Lower lobe of right lung (tissue), 2 donors: Measurements from ENCODE around the gene SENP1. TPM values are rescaled to one million over a fixed set of nuclear protein-coding genes. Genes with fewer than 3 reads are reported as not detected.

ENCODE experiments used
- ATAC-seq, 2 donors: fragments of 200-7000 bp; cut with Tn5 transposase; one replicate each; pipeline ENCODE4 v1.9.1; 2020 to 2022; ENCODE audit warnings: mild to moderate bottlenecking in 2 of 2, moderate library complexity in 2 of 2
- DNase-seq: peaks from one replicate; pipeline ENCODE4 v3.0.0-alpha.2; 2020
- H3K27ac ChIP-seq: fragments of 200-600 bp; one replicate; pipeline ENCODE4 v1.8.0; 2022
- H3K27me3 ChIP-seq: fragments of 200-600 bp; one replicate; pipeline ENCODE4 v1.8.0; 2022; ENCODE audit warnings: low read depth
- H3K36me3 ChIP-seq: fragments of 200-600 bp; one replicate; pipeline ENCODE4 v1.8.0; 2022; ENCODE audit warnings: mild to moderate bottlenecking
- H3K4me1 ChIP-seq: fragments of 200-600 bp; one replicate; pipeline ENCODE4 v1.8.0; 2022
- H3K4me3 ChIP-seq: fragments of 200-600 bp; one replicate; pipeline ENCODE4 v1.8.0; 2022; ENCODE audit warnings: mild to moderate bottlenecking
- H3K9me3 ChIP-seq: fragments of 200-600 bp; one replicate; pipeline ENCODE4 v1.8.0; 2022
- intact Hi-C: fragments of 100-400 bp; cut with DNase I; formaldehyde crosslinking; loops from one replicate; pipeline ENCODE4 v1.11.0; 2022
- total RNA-seq: library from RNA; stranded (reverse); fragmentation: NEBNext Ultra II Directional; extraction: Animal tissue kit (Norgen Biotek cat#: 25700); gene quantifications from one replicate; pipeline ENCODE4 v1.2.1, GENCODE V29; 2021
- TF ChIP-seq, protein P1 (sequence below): fragments of 200-600 bp; IDR thresholded peaks from one replicate; pipeline ENCODE4 v1.8.0; 2022; ENCODE audit warnings: antibody characterized with exemption, mild to moderate bottlenecking
- donor health status: DM: no; HTN: yes; CAD: no; lungs with severe emphysema.

Gene SENP1
- total RNA-seq, 1 donor from 2014 or later: 17.2 TPM

DNA sequence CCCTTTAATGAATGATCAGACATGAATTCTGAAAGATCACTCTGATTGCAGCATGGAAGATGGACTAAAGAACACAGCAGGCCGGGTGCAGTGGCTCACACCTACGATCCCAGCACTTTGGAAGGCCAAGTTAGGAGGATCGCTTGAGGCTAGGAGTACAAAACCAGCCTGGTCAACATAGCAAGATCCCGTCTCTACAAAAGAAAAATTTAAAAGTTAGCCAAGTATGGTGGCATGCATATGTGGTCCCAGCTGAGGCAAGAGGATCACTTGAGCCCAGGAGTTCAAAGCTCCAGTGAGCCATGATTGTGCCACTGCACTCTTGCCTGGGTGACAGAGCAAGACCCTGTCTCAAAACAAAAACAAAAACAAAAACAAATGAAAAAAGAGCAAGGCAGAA lies 35.1 kb downstream of the SENP1 start:
- intact Hi-C loops: no loop called here
- H3K4me1 ChIP-seq: no peaks in the 10 kb centered on the region
- TF ChIP-seq, protein P1, sequence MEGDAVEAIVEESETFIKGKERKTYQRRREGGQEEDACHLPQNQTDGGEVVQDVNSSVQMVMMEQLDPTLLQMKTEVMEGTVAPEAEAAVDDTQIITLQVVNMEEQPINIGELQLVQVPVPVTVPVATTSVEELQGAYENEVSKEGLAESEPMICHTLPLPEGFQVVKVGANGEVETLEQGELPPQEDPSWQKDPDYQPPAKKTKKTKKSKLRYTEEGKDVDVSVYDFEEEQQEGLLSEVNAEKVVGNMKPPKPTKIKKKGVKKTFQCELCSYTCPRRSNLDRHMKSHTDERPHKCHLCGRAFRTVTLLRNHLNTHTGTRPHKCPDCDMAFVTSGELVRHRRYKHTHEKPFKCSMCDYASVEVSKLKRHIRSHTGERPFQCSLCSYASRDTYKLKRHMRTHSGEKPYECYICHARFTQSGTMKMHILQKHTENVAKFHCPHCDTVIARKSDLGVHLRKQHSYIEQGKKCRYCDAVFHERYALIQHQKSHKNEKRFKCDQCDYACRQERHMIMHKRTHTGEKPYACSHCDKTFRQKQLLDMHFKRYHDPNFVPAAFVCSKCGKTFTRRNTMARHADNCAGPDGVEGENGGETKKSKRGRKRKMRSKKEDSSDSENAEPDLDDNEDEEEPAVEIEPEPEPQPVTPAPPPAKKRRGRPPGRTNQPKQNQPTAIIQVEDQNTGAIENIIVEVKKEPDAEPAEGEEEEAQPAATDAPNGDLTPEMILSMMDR: no peak
- no peak overlapping the region for H3K27ac ChIP-seq
- peaks cover 86% of the 10 kb centered on the region for H3K36me3 ChIP-seq
- H3K4me3 ChIP-seq: no peak overlapping the region
- H3K27me3 ChIP-seq: no peaks in the 10 kb centered on the region
- ATAC-seq (no peak), DNase-seq (no peak)
- no peaks in the 10 kb centered on the region for H3K9me3 ChIP-seq

DNA sequence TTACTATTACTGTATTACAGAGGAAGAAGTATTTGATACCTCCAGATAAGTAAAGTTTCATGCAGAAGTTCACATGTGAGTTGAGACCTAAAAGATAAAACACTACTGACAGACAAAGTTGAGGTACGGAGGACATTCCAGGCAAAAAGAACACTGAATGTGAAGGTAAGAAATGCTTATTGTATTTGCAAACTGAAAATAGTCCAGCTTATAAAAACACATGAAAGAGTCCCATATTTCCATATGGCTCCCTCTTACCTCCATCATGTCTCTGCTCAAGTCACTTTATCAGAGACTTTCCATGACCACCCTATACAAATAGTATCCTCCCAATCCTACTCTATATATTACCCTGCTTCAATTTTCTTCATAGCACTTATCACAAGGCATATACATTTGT lies 35.8 kb downstream of the SENP1 start:
- DNase-seq: no peak
- intact Hi-C loops: no loop called here
- TF ChIP-seq, protein P1: no peak
- no peaks in the 10 kb centered on the region for H3K9me3 ChIP-seq
- H3K27ac ChIP-seq: no peak overlapping the region
- no peak for ATAC-seq
- H3K4me1 ChIP-seq: no peaks in the 10 kb centered on the region
- H3K27me3 ChIP-seq: no peaks in the 10 kb centered on the region
- no peak overlapping the region for H3K4me3 ChIP-seq
- H3K36me3 ChIP-seq: peaks cover 92% of the 10 kb centered on the region

DNA sequence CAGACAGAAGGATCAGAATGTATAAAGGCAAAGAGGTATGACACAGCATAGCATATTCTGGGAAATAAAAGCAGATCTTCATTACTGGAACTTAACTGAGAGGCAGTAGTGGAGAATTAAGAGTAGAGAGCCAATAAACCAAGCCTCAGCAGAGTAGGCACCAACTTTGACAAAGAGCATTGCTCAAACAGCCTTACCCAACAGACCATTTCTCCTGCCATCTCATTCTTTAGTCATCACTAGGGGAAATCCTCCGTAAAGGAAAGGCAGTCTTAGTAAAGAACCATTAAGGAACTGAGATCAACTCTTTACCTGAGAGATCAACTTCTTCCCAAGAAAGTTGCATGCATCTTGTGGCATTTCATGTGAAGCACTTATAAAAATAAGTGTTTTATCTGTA lies 36.6 kb downstream of the SENP1 start:
- H3K36me3 ChIP-seq: peaks cover 92% of the 10 kb centered on the region

DNA sequence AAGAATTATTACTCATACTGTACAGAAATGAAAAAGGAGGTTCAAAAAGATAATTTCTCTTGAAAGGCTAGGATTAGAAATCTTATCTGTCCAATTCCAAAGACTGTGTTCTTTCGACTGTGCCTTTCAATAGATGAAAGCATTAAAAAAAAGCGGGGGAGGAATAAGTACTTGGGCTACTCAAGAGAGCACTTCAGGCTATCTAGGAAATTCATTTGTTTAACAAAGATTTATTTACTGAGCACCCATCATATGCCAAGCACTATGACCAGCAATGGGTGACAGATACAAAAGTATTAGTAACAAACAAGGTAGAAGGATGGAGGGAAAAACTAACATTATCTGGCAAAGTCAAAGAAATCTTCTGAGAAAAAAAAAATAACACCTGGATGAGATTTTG lies 37.4 kb downstream of the SENP1 start:
- DNase-seq: no peak
- Histone ChIP-seq H3K27ac (no peak overlapping the region), H3K4me1 (no peaks in the 10 kb centered on the region), H3K9me3 (no peaks in the 10 kb centered on the region), H3K27me3 (no peaks in the 10 kb centered on the region), H3K4me3 (no peak overlapping the region), H3K36me3 (peaks cover 92% of the 10 kb centered on the region)
- TF ChIP-seq, protein P1: no peak
- ATAC-seq: peak in 1 of 2 donors; percentile 46
- intact Hi-C loops: no loop called here

More for the DNA sequence above, 36.6 kb downstream of the SENP1 start:
- TF ChIP-seq, protein P1: no peak
- Histone ChIP-seq H3K4me3 (no peak overlapping the region), H3K9me3 (no peaks in the 10 kb centered on the region), H3K4me1 (no peaks in the 10 kb centered on the region), H3K27me3 (no peaks in the 10 kb centered on the region), H3K27ac (no peak overlapping the region)
- ATAC-seq (no peak), DNase-seq (no peak)
- intact Hi-C loops: no loop called here

DNA sequence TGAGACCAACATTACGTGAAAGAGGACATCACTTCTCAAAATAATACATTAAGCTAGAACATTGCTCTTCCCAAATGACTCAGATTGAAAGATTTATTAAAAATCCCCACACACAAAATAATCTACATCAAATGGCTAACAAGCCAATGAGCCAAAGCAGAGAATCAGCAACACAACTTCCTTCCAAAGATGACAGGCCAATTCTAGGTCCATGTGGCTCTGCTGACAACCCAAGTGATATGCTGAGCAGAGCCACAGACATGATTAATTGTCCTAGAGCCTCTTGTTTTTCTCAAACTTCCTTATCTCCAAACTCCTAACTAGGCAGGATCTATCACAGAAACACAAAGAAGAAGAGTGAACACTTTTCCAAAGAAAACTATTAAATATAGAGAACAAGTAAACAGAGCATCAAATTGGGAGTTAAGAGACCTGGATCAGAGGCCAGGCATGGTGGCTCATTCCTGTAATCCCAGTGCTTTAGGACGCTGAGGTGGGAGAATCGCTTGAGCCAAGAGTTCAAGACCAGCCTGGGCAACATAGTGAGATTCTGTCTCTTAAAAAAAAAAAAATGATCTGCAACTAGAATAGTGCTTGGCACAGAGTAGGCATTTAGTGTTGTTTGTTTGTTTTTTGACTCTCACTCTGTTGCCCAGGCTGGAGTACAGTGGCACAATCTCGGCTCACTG lies 38.5 kb downstream of the SENP1 start:
- TF ChIP-seq, protein P1: no peak
- H3K36me3 ChIP-seq: peaks cover 93% of the 10 kb centered on the region
- no peak overlapping the region for H3K27ac ChIP-seq
- DNase-seq (no peak), ATAC-seq (no peak)
- intact Hi-C loops: no loop called here
- no peaks in the 10 kb centered on the region for H3K27me3 ChIP-seq
- no peak overlapping the region for H3K4me3 ChIP-seq
- H3K4me1 ChIP-seq: no peaks in the 10 kb centered on the region
- no peaks in the 10 kb centered on the region for H3K9me3 ChIP-seq
